ENCODE measurements around the gene SYNE1.
"Not testable (repeated sequence)": the region's sequence is repeated elsewhere in the genome, so short reads cannot be mapped to it uniquely, and the experiment has no call there.

Gene SYNE1

DNA sequence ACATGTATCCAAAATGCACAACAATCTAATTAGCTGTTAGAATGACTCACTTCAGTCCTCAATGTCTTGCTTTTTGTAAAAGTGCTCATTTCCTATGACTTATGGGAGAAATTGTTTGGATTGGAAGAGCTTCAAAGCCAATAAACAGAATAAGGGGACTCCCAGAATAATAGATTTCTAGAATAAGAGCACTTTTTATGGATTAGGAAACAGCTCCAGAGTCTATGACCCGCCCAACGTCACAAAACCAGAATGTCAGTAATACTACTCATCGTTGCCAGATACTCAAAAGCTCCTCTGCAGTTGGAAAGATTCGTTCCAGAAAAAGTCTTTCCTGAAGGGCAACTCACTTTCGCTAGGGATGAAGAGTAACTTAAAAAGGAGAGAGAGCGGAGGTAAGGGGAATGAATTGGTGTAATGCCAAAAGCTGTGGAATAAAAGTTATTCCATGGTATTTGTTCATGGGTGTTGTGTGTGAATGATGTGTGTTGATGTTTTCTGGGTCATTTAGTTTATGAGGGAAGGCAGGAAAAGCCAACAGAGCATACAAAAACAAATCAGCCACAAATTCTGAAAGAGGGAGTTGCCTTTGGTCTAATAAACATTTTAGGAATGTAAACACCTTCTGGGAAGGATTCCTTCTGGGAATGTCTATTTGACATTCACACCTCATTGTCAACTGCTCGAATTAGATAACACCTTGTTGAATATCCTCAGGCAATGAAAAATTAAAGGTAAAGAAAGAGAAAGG, 64.6 kb downstream of the SYNE1 start:
- no peaks in the 10 kb centered on the region for H3K27me3 ChIP-seq (ENCODE audit: control insufficient read depth in 1 of 2, insufficient read depth in 2 of 2, low read length in 2 of 2)
- H3K4me3 ChIP-seq (ENCODE audit: low read depth in 1 of 2, low read length in 2 of 2) = no peak overlapping the region
- no peak overlapping the region for H3K9ac ChIP-seq (ENCODE audit: low read depth in 1 of 2, low read length in 2 of 2)
- H3K9me3 ChIP-seq (ENCODE audit: control insufficient read depth in 1 of 2, low read length in 2 of 2) = no peaks in the 10 kb centered on the region
- peak overlapping the region; percentile 28 for H3K27ac ChIP-seq (ENCODE audit: low read depth, low read length)
- H3K36me3 ChIP-seq (ENCODE audit: control insufficient read depth in 1 of 2, insufficient read depth in 2 of 2, low read length in 2 of 2) = no peaks in the 10 kb centered on the region
- H3K4me1 ChIP-seq (ENCODE audit: control insufficient read depth in 1 of 2, insufficient read depth in 2 of 2, low read length in 2 of 2) = peaks cover 0 to 14% of the 10 kb centered on the region in 2 donors

- no peak overlapping the region for H3K9ac ChIP-seq (ENCODE audit: low read depth in 1 of 2, low read length in 2 of 2)
- peaks cover 0 to 14% of the 10 kb centered on the region in 2 donors for H3K4me1 ChIP-seq (ENCODE audit: control insufficient read depth in 1 of 2, insufficient read depth in 2 of 2, low read length in 2 of 2)
- H3K36me3 ChIP-seq (ENCODE audit: control insufficient read depth in 1 of 2, insufficient read depth in 2 of 2, low read length in 2 of 2) = no peaks in the 10 kb centered on the region
- no peaks in the 10 kb centered on the region for H3K27me3 ChIP-seq (ENCODE audit: control insufficient read depth in 1 of 2, insufficient read depth in 2 of 2, low read length in 2 of 2)
- H3K9me3 ChIP-seq (ENCODE audit: control insufficient read depth in 1 of 2, low read length in 2 of 2) = no peaks in the 10 kb centered on the region
- H3K27ac ChIP-seq (ENCODE audit: low read depth, low read length) = no peak overlapping the region
- H3K4me3 ChIP-seq (ENCODE audit: low read depth in 1 of 2, low read length in 2 of 2) = no peak overlapping the region
Observed at GRCh38 chr6:152571943-152572337, 65.2 kb downstream of the SYNE1 start.

- Histone ChIP-seq H3K36me3 (ENCODE audit: control insufficient read depth in 1 of 2, insufficient read depth in 2 of 2, low read length in 2 of 2) (no peaks in the 10 kb centered on the region), H3K27me3 (ENCODE audit: control insufficient read depth in 1 of 2, insufficient read depth in 2 of 2, low read length in 2 of 2) (no peaks in the 10 kb centered on the region), H3K27ac (ENCODE audit: low read depth, low read length) (no peak overlapping the region), H3K9ac (ENCODE audit: low read depth in 1 of 2, low read length in 2 of 2) (no peak overlapping the region), H3K4me3 (ENCODE audit: low read depth in 1 of 2, low read length in 2 of 2) (no peak overlapping the region), H3K9me3 (ENCODE audit: control insufficient read depth in 1 of 2, low read length in 2 of 2) (no peaks in the 10 kb centered on the region), H3K4me1 (ENCODE audit: control insufficient read depth in 1 of 2, insufficient read depth in 2 of 2, low read length in 2 of 2) (peaks cover 0 to 9% of the 10 kb centered on the region in 2 donors)
Observed at GRCh38 chr6:152571089-152571488, 66.1 kb downstream of the SYNE1 start.

DNA sequence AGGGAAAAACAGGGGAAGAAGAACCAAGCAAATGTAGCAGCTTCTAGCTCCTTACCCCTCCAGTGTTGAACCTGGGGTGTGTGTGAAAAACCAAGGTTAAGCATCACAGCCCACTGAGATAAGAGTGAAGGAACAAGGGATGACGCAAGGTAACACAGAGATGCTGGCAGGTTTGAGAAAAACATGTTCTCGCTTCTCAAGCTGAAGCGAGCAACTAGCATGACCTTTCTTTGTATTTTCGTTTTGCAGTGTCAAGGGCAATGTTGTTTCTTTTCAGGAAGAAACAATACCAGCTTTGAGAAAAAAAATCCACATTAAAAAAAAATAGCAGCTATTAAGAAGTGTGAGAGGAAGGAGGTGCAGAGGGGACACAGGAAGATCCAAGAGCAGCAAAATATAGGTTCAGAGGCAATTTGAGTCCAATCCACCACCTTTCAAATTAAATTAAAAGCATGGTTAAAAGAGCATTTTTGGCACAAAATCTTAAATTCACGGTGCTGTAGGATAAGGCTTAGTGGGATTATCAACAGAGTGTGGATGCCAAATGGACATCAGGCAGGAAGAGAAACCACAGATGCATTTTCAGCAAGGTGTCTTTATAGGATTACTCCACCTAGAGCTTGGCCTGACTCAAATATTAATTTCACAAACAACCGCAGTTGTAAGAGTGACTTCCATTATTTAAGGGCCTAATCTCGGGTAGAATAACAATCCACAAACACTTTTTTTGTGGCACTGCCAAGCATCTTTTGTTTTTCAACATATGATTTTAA, 70.9 kb downstream of the SYNE1 start:
- Histone ChIP-seq H3K9ac (ENCODE audit: low read depth in 1 of 2, low read length in 2 of 2) (no peak overlapping the region), H3K9me3 (ENCODE audit: control insufficient read depth in 1 of 2, low read length in 2 of 2) (no peaks in the 10 kb centered on the region), H3K4me3 (ENCODE audit: low read depth in 1 of 2, low read length in 2 of 2) (no peak overlapping the region), H3K36me3 (ENCODE audit: control insufficient read depth in 1 of 2, insufficient read depth in 2 of 2, low read length in 2 of 2) (no peaks in the 10 kb centered on the region), H3K4me1 (ENCODE audit: control insufficient read depth in 1 of 2, insufficient read depth in 2 of 2, low read length in 2 of 2) (no peaks in the 10 kb centered on the region), H3K27me3 (ENCODE audit: control insufficient read depth in 1 of 2, insufficient read depth in 2 of 2, low read length in 2 of 2) (no peaks in the 10 kb centered on the region), H3K27ac (ENCODE audit: low read depth, low read length) (no peak overlapping the region)

DNA sequence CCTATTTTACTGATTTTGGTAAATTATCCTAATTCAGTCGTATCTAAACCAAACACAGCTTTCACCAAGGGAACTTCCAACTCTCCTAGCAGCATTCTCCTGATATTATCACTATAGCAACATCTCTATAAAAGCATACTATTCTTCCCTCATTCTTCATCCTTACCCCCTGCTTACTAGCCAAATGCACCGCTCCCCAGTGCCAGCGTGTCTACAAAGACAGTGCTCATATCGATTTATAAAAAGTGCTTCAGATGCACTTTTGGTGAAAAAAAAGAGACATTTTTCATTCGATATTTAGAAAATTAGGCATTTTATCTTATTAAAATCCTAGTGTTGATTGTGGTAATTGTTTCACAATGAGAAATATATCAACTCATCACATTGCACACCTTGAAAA, 74.0 kb downstream of the SYNE1 start:
- H3K27ac ChIP-seq (ENCODE audit: low read depth, low read length) = no peak overlapping the region
- H3K27me3 ChIP-seq (ENCODE audit: control insufficient read depth in 1 of 2, insufficient read depth in 2 of 2, low read length in 2 of 2) = no peaks in the 10 kb centered on the region
- no peak overlapping the region for H3K4me3 ChIP-seq (ENCODE audit: low read depth in 1 of 2, low read length in 2 of 2)
- no peaks in the 10 kb centered on the region for H3K4me1 ChIP-seq (ENCODE audit: control insufficient read depth in 1 of 2, insufficient read depth in 2 of 2, low read length in 2 of 2)
- no peak overlapping the region for H3K9ac ChIP-seq (ENCODE audit: low read depth in 1 of 2, low read length in 2 of 2)
- no peaks in the 10 kb centered on the region for H3K9me3 ChIP-seq (ENCODE audit: control insufficient read depth in 1 of 2, low read length in 2 of 2)
- no peaks in the 10 kb centered on the region for H3K36me3 ChIP-seq (ENCODE audit: control insufficient read depth in 1 of 2, insufficient read depth in 2 of 2, low read length in 2 of 2)

DNA sequence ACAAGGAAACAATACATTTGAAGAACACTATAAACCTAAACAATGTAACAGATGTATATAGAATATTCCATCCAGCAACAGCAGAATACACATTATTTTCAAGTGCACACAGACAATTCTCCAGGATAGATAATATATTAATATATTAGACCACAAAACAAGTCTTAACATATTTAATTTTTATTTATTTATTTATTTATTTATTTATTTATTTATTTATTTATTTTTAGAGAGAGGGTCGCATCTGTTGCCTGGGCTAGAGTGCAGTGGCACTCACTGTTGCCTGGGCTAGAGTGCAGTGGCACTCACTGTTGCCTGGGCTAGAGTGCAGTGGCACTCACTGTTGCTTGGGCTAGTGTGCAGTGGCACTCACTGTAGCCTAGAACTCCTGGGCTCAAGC, 78.4 kb downstream of the SYNE1 start:
- not testable (repeated sequence) for H3K4me1 ChIP-seq (ENCODE audit: control insufficient read depth in 1 of 2, insufficient read depth in 2 of 2, low read length in 2 of 2); H3K4me3 ChIP-seq (ENCODE audit: low read depth in 1 of 2, low read length in 2 of 2); H3K9ac ChIP-seq (ENCODE audit: low read depth in 1 of 2, low read length in 2 of 2); H3K9me3 ChIP-seq (ENCODE audit: control insufficient read depth in 1 of 2, low read length in 2 of 2); H3K27me3 ChIP-seq (ENCODE audit: control insufficient read depth in 1 of 2, insufficient read depth in 2 of 2, low read length in 2 of 2); H3K36me3 ChIP-seq (ENCODE audit: control insufficient read depth in 1 of 2, insufficient read depth in 2 of 2, low read length in 2 of 2); H3K27ac ChIP-seq (ENCODE audit: low read depth, low read length)

- Histone ChIP-seq H3K27ac (ENCODE audit: low read depth, low read length) (no peak overlapping the region), H3K36me3 (ENCODE audit: control insufficient read depth in 1 of 2, insufficient read depth in 2 of 2, low read length in 2 of 2) (no peaks in the 10 kb centered on the region), H3K9ac (ENCODE audit: low read depth in 1 of 2, low read length in 2 of 2) (no peak overlapping the region), H3K4me3 (ENCODE audit: low read depth in 1 of 2, low read length in 2 of 2) (no peak overlapping the region), H3K4me1 (ENCODE audit: control insufficient read depth in 1 of 2, insufficient read depth in 2 of 2, low read length in 2 of 2) (no peaks in the 10 kb centered on the region), H3K9me3 (ENCODE audit: control insufficient read depth in 1 of 2, low read length in 2 of 2) (peaks cover 0 to 4% of the 10 kb centered on the region in 2 donors), H3K27me3 (ENCODE audit: control insufficient read depth in 1 of 2, insufficient read depth in 2 of 2, low read length in 2 of 2) (no peaks in the 10 kb centered on the region)
Observed at GRCh38 chr6:152557502-152557901, 79.7 kb downstream of the SYNE1 start.

GRCh38 chr6:152554851-152555250, 82.3 kb downstream of the SYNE1 start:
- no peak overlapping the region for H3K9ac ChIP-seq (ENCODE audit: low read depth in 1 of 2, low read length in 2 of 2)
- H3K4me3 ChIP-seq (ENCODE audit: low read depth in 1 of 2, low read length in 2 of 2) = no peak overlapping the region
- no peaks in the 10 kb centered on the region for H3K36me3 ChIP-seq (ENCODE audit: control insufficient read depth in 1 of 2, insufficient read depth in 2 of 2, low read length in 2 of 2)
- H3K27me3 ChIP-seq (ENCODE audit: control insufficient read depth in 1 of 2, insufficient read depth in 2 of 2, low read length in 2 of 2) = no peaks in the 10 kb centered on the region
- peaks cover 0 to 4% of the 10 kb centered on the region in 2 donors for H3K9me3 ChIP-seq (ENCODE audit: control insufficient read depth in 1 of 2, low read length in 2 of 2)
- H3K4me1 ChIP-seq (ENCODE audit: control insufficient read depth in 1 of 2, insufficient read depth in 2 of 2, low read length in 2 of 2) = no peaks in the 10 kb centered on the region
- no peak overlapping the region for H3K27ac ChIP-seq (ENCODE audit: low read depth, low read length)

GRCh38 chr6:152552616-152553209, 84.4 kb downstream of the SYNE1 start:
- no peak overlapping the region for H3K27ac ChIP-seq (ENCODE audit: low read depth, low read length)
- no peaks in the 10 kb centered on the region for H3K4me1 ChIP-seq (ENCODE audit: control insufficient read depth in 1 of 2, insufficient read depth in 2 of 2, low read length in 2 of 2)
- no peaks in the 10 kb centered on the region for H3K36me3 ChIP-seq (ENCODE audit: control insufficient read depth in 1 of 2, insufficient read depth in 2 of 2, low read length in 2 of 2)
- H3K27me3 ChIP-seq (ENCODE audit: control insufficient read depth in 1 of 2, insufficient read depth in 2 of 2, low read length in 2 of 2) = no peaks in the 10 kb centered on the region
- no peak overlapping the region for H3K4me3 ChIP-seq (ENCODE audit: low read depth in 1 of 2, low read length in 2 of 2)
- H3K9ac ChIP-seq (ENCODE audit: low read depth in 1 of 2, low read length in 2 of 2) = no peak overlapping the region
- peaks cover 0 to 4% of the 10 kb centered on the region in 2 donors for H3K9me3 ChIP-seq (ENCODE audit: control insufficient read depth in 1 of 2, low read length in 2 of 2)

- no peak overlapping the region for H3K27ac ChIP-seq (ENCODE audit: low read depth, low read length)
- H3K36me3 ChIP-seq (ENCODE audit: control insufficient read depth in 1 of 2, insufficient read depth in 2 of 2, low read length in 2 of 2) = no peaks in the 10 kb centered on the region
Observed at GRCh38 chr6:152543519-152543918, 93.6 kb downstream of the SYNE1 start.

More at GRCh38 chr6:152543519-152543918, 93.6 kb downstream of the SYNE1 start:
- no peaks in the 10 kb centered on the region for H3K4me1 ChIP-seq (ENCODE audit: control insufficient read depth in 1 of 2, insufficient read depth in 2 of 2, low read length in 2 of 2)
- no peaks in the 10 kb centered on the region for H3K27me3 ChIP-seq (ENCODE audit: control insufficient read depth in 1 of 2, insufficient read depth in 2 of 2, low read length in 2 of 2)
- no peaks in the 10 kb centered on the region for H3K9me3 ChIP-seq (ENCODE audit: control insufficient read depth in 1 of 2, low read length in 2 of 2)
- H3K9ac ChIP-seq (ENCODE audit: low read depth in 1 of 2, low read length in 2 of 2) = no peak overlapping the region
- H3K4me3 ChIP-seq (ENCODE audit: low read depth in 1 of 2, low read length in 2 of 2) = no peak overlapping the region

Data from duodenal mucosa (tissue), 2 donors.